ENCODE results near the gene ACTL7A. TPM values are rescaled to one million over a fixed set of nuclear protein-coding genes. Genes with fewer than 3 reads are reported as not detected.

ACTL7A gene
- polyA plus RNA-seq, 1 donor from 2014 or later, result not detected

- Histone ChIP-seq H3F3A (ENCODE audit: insufficient read depth, low read length, poor library complexity, severe bottlenecking) (peaks cover 7% of the 10 kb centered on the region), H3K27ac (ENCODE audit: low read length) (no peak overlapping the region), H3K27me3 (ENCODE audit: insufficient read depth, low read depth, low read length) (no peaks in the 10 kb centered on the region), H3K9me3 (ENCODE audit: low read length) (no peaks in the 10 kb centered on the region), H3K9me2 (ENCODE audit: insufficient read depth, low read length) (no peaks in the 10 kb centered on the region), H3K4me2 (ENCODE audit: low read length) (no peak overlapping the region), H3K4me3 (ENCODE audit: low read length) (no peak overlapping the region), H4K20me1 (ENCODE audit: insufficient read depth) (no peaks in the 10 kb centered on the region), H3K79me2 (replicated peaks; ENCODE audit: insufficient read depth, low read length) (no peaks in the 10 kb centered on the region), H2AFZ (ENCODE audit: low read depth, low read length) (no peak overlapping the region), H3K9ac (ENCODE audit: low read length) (no peak overlapping the region), H3K36me3 (ENCODE audit: insufficient read depth, low read length) (peaks cover 15% of the 10 kb centered on the region)
- TF ChIP-seq EZH2 (IDR thresholded peaks at IDR 0.05; ENCODE audit: borderline replicate concordance, insufficient read depth, low read length, poor library complexity, severe bottlenecking), result no peak
- TF ChIP-seq, protein P1, sequence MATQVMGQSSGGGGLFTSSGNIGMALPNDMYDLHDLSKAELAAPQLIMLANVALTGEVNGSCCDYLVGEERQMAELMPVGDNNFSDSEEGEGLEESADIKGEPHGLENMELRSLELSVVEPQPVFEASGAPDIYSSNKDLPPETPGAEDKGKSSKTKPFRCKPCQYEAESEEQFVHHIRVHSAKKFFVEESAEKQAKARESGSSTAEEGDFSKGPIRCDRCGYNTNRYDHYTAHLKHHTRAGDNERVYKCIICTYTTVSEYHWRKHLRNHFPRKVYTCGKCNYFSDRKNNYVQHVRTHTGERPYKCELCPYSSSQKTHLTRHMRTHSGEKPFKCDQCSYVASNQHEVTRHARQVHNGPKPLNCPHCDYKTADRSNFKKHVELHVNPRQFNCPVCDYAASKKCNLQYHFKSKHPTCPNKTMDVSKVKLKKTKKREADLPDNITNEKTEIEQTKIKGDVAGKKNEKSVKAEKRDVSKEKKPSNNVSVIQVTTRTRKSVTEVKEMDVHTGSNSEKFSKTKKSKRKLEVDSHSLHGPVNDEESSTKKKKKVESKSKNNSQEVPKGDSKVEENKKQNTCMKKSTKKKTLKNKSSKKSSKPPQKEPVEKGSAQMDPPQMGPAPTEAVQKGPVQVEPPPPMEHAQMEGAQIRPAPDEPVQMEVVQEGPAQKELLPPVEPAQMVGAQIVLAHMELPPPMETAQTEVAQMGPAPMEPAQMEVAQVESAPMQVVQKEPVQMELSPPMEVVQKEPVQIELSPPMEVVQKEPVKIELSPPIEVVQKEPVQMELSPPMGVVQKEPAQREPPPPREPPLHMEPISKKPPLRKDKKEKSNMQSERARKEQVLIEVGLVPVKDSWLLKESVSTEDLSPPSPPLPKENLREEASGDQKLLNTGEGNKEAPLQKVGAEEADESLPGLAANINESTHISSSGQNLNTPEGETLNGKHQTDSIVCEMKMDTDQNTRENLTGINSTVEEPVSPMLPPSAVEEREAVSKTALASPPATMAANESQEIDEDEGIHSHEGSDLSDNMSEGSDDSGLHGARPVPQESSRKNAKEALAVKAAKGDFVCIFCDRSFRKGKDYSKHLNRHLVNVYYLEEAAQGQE (IDR thresholded peaks at IDR 0.05; ENCODE audit: borderline replicate concordance), result no peak
- no peak for TF ChIP-seq CTCF (IDR thresholded peaks at IDR 0.05; ENCODE audit: poor library complexity, severe bottlenecking)
- TF ChIP-seq RAD21 (conservative IDR thresholded peaks at IDR 0.05), result no peak
- TF ChIP-seq MXI1 (conservative IDR thresholded peaks at IDR 0.05; ENCODE audit: poor library complexity, severe bottlenecking), result no peak
- TF ChIP-seq SMC3 (conservative IDR thresholded peaks at IDR 0.05; ENCODE audit: poor library complexity), result no peak
- TF ChIP-seq POLR2AphosphoS5 (IDR thresholded peaks at IDR 0.05), result no peak
- no peak for TF ChIP-seq TAF1 (IDR thresholded peaks at IDR 0.05; ENCODE audit: low read depth)
- no peak for TF ChIP-seq EP300 (conservative IDR thresholded peaks at IDR 0.05; ENCODE audit: poor library complexity, severe bottlenecking)
Observed at GRCh38 chr9:108865037-108865436, 3.0 kb downstream of the ACTL7A start.

GRCh38 chr9:108866001-108866420, 3.9 kb downstream of the ACTL7A start:
- Histone ChIP-seq H3K9me2 (ENCODE audit: insufficient read depth, low read length) (no peaks in the 10 kb centered on the region), H3K4me3 (ENCODE audit: low read length) (no peak overlapping the region), H3K9me3 (ENCODE audit: low read length) (no peaks in the 10 kb centered on the region), H3K4me2 (ENCODE audit: low read length) (no peak overlapping the region), H2AFZ (ENCODE audit: low read depth, low read length) (no peak overlapping the region), H3K27ac (ENCODE audit: low read length) (no peak overlapping the region), H4K20me1 (ENCODE audit: insufficient read depth) (no peaks in the 10 kb centered on the region), H3K27me3 (ENCODE audit: insufficient read depth, low read depth, low read length) (no peaks in the 10 kb centered on the region), H3F3A (ENCODE audit: insufficient read depth, low read length, poor library complexity, severe bottlenecking) (peaks cover 7% of the 10 kb centered on the region), H3K79me2 (replicated peaks; ENCODE audit: insufficient read depth, low read length) (no peaks in the 10 kb centered on the region), H3K36me3 (ENCODE audit: insufficient read depth, low read length) (peaks cover 16% of the 10 kb centered on the region), H3K9ac (ENCODE audit: low read length) (no peak overlapping the region)
- no peak for TF ChIP-seq TAF1 (IDR thresholded peaks at IDR 0.05; ENCODE audit: low read depth)
- TF ChIP-seq RAD21 (conservative IDR thresholded peaks at IDR 0.05), result no peak
- TF ChIP-seq EP300 (conservative IDR thresholded peaks at IDR 0.05; ENCODE audit: poor library complexity, severe bottlenecking), result no peak
- TF ChIP-seq SMC3 (conservative IDR thresholded peaks at IDR 0.05; ENCODE audit: poor library complexity), result no peak
- no peak for TF ChIP-seq EZH2 (IDR thresholded peaks at IDR 0.05; ENCODE audit: borderline replicate concordance, insufficient read depth, low read length, poor library complexity, severe bottlenecking)
- TF ChIP-seq POLR2AphosphoS5 (IDR thresholded peaks at IDR 0.05), result no peak
- TF ChIP-seq CTCF (IDR thresholded peaks at IDR 0.05; ENCODE audit: poor library complexity, severe bottlenecking), result no peak
- TF ChIP-seq, protein P1 (IDR thresholded peaks at IDR 0.05; ENCODE audit: borderline replicate concordance), result no peak
- no peak for TF ChIP-seq MXI1 (conservative IDR thresholded peaks at IDR 0.05; ENCODE audit: poor library complexity, severe bottlenecking)

All from neural cell (in vitro differentiated cells).